Muscle of back (tissue), 13 donors: Measurements from ENCODE around the gene SEMA3G. TPM values are rescaled to one million over a fixed set of nuclear protein-coding genes. Genes with fewer than 3 reads are reported as not detected.
A peak's percentile ranks its signal among the peaks of the same experiment; 100 is the strongest.

Source experiments
- DNase-seq, 3 donors: peaks; one replicate each; pipeline versions ENCODE4 v3.0.0 to v3.0.0-alpha.2; 2013
- long read RNA-seq, 9 donors: transcript quantifications; one replicate each; lab custom pipeline, GENCODE V29; 2026
- polyA plus RNA-seq, 10 donors: library from polyadenylated mRNA; unstranded; fragments of 120-200 nt; gene quantifications; one replicate each; pipeline ENCODE4 v1.2.1, GENCODE V29; 2013; ENCODE audit not compliant: insufficient read length in 10 of 10

Gene SEMA3G
- 10 to 100 TPM; 10.2 to 15.6 (median 13.3) TPM for polyA plus RNA-seq
- long read RNA-seq, donor 1 = 0 reads
- long read RNA-seq, donor 2 = 0 reads
- long read RNA-seq, donor 3 = 0 reads
- long read RNA-seq, donor 4 = 0 reads
- long read RNA-seq, donor 5 = 0 reads
- long read RNA-seq, donor 6 = 0 reads
- long read RNA-seq, donor 7 = 0 reads
- long read RNA-seq, donor 8 = 0 reads
- long read RNA-seq, donor 9 = 0 reads

GRCh38 chr3:52444860-52445793, at the start of gene SEMA3G:
Gene SEMA3G (minus strand): TSS chr3:52445103. CDS start chr3:52445027, 76 bp downstream.
- DNase-seq = peak in 1 of 3 donors; percentile 69

- DNase-seq = no peak
Observed at GRCh38 chr3:52494445-52494844, 49.5 kb upstream of the SEMA3G start.

GRCh38 chr3:52493232-52494017, 48.5 kb upstream of the SEMA3G start:
- no peak for DNase-seq

- no peak for DNase-seq
Observed at GRCh38 chr3:52492059-52492458, 47.2 kb upstream of the SEMA3G start.

GRCh38 chr3:52490939-52491526, 46.1 kb upstream of the SEMA3G start:
- peak in 1 of 3 donors; percentile 39 for DNase-seq

GRCh38 chr3:52490035-52490938, 45.4 kb upstream of the SEMA3G start:
- DNase-seq = no peak

- DNase-seq = no peak
Observed at GRCh38 chr3:52489453-52489852, 44.5 kb upstream of the SEMA3G start.

GRCh38 chr3:52488746-52489145, 43.8 kb upstream of the SEMA3G start:
- DNase-seq = no peak

- no peak for DNase-seq
Observed at GRCh38 chr3:52487788-52488691, 43.1 kb upstream of the SEMA3G start.

GRCh38 chr3:52487050-52487787, 42.3 kb upstream of the SEMA3G start:
- DNase-seq = no peak

GRCh38 chr3:52484680-52485461, 40.0 kb upstream of the SEMA3G start:
- DNase-seq = no peak

GRCh38 chr3:52483577-52484381, 38.9 kb upstream of the SEMA3G start:
- DNase-seq = peak in 1 of 3 donors; percentile 54

GRCh38 chr3:52483081-52483480, 38.2 kb upstream of the SEMA3G start:
- DNase-seq = no peak

- no peak for DNase-seq
Observed at GRCh38 chr3:52481819-52482521, 37.1 kb upstream of the SEMA3G start.

GRCh38 chr3:52480768-52481715, 36.1 kb upstream of the SEMA3G start:
- no peak for DNase-seq
